ENCODE measurements around the gene WNT7B.

The WNT7B gene

DNA sequence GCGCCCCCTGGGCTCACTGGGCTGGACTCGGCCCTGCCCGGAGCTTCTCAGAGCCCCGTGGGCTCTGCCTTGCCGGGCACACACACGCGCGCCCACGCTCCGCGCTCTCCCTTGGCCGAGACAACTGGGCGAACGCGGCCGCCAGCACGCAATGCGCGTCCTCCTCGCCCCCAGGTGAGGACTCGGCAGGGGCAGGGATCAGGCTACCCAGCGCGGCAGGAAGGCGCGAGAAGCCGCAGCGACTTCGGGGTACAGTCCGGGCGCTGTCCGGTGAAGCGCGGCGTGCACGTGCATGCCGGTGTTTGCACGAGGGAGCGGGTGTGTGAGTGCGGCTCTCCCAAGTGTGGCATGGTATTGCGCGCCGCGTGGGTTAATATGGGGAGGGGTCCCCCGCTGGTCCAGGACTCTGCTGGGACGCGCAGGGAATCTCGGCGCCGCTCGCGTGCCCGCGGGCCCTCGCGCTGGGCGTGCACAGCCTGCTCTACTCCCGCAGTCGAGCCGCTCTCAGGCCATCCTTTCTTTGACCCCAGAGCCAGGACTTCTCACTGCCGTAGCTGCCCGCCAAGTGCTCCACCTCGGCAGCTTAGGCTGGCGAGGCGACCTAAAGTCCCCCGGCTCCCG lies 5.4 kb downstream of the WNT7B start:
- DNase-seq (ENCODE audit: low read depth in 2 of 2) = no peak

DNA sequence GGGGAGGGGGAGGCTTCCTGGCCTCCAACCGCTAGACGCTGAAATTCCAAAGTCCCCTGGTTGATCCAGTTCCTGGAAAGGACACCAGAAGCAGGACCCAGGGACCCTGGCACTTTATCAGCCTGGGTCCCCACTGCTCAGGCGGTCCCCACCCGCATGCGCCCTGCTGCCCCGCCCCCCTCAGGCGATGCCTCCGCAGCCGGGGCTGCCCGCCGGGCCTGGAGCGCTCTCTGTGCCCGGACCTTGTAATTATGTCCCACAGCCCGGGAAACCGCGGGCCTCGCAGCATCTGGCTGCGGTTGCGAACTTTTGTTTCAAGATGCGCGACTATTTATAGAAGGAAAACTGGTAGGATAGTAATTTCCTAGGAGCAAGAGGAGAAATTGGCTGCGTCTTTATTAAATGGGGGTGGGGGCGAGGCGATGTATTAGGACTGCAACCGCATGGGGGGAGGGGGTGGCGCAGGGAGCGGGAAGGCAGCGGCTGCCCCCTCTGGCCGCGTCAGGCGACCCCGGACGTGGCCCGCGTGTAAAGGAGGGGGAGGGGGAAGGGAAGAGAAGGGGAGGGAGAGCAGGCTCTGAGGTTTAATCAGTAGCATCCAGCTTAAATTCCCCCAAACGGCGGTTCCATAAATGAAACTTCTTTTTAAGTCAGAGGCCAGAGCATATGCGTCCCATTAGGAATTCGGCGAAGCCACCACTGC lies 6.1 kb downstream of the WNT7B start:
- no peak for DNase-seq (ENCODE audit: low read depth in 2 of 2)

DNA sequence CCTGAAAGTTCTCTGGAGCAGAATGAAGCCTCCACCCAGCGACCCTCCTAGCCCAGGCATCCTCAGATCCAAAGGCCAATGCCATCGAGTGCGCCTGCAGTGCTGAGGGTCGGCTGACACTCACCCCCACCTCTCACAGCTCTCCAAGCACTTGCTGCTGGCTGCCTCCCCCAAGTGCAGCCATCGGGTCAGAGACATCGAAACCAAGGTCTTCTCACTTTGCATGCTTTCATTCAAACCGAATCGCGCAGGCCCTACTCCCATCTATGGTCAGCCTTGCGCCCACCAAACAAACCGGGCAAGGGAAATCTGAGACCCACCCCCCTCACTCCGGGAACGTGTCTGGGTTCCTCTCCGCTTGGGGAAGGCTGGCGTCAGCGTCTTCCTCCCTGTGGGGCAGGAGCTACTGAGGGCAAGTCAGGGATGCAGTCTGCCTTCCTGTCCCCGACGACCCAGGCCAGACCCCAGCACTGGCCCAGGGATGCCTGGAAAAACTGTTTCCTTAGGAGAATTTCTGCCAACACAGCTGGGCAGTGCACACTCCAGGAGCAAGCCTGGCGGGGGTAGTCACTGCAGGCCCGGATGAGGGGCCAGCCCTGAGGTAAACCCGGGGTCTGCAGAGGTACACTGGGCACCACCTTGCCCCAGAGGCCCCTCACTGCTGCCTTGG lies 7.0 kb downstream of the WNT7B start:
- no peak for DNase-seq (ENCODE audit: low read depth in 2 of 2)

DNA sequence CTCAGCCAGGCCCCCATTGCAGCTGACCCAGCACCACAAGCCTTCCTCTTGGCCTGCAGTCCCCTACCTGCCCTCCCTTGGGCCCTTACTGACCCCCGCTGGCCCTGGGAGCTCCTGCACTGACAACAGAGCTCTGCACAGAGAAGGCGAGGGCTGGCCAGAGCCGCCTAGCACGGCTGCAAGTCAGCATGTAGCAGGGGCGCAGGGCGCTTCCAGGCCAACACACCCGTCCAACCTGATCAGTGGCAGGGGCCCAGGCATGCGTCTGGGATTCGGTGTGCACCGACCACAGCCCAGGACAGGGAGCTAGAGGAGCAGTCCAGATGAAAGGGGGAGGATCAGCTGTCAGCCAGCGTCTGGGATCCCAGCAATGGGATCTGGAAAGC lies 7.6 kb downstream of the WNT7B start:
- DNase-seq (ENCODE audit: low read depth in 2 of 2) = no peak

DNA sequence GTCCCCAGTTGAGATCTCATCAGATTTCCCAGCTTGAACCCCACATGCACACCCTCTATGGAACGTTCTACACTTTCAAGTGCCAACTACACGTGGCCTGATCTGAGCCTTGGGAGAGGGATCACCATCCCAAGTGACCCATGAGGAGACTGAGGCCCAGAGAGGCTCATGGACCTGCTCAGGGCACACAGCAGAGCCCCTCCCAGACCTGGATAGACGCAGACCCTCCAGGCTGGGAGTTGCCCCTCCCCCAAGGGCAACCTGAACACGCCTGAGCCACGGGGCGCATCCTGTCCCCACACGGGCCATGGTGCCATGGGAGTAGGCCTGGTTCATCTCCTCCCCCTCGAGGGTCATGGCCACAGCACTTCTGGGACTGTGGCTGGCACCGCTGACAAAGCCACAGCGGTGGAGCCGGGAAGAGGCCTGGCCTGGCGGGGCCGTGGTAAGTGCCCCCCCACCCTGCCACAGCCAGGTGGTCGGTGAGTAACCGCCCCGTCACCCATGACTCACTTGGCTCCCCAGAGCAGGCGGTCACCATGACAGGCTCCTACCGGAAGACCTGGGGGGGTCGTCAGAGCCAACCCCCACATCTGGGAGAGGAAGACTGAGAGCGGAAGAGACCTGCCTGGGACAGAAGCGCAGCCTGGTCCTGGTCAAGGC lies 8.1 kb downstream of the WNT7B start:
- no peak for DNase-seq (ENCODE audit: low read depth in 2 of 2)

DNA sequence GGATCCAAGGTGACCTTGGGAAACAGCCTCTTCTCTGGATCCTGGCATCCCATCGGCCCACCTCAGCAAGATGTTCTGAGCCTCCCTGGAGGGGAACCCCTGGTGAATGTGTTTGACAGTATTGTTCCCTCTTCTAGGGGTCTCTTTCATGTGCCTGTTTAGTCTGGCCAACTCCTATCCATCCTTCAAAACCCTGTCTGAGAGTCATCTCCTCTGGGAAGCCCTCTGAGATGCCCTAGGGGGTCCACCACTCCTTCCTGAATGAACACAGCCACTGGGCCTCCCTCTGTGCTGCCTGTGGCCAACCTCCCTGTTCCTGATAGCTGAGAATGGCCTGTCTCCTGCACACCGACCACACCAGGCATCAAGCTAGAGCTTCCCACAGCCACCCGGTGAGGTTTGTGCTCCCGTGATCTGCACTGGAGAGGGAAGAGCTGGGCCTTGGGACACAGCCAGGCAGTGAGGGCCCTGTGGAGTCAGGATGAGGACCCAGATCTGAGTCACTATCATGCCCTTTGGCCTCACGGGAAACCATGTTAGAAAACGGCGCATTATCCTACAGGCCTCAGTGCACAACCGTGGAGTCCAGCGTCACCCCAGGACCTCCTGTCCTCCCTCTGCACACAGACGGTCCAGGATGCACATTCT lies 8.8 kb downstream of the WNT7B start:
- no peak for DNase-seq (ENCODE audit: low read depth in 2 of 2)

DNA sequence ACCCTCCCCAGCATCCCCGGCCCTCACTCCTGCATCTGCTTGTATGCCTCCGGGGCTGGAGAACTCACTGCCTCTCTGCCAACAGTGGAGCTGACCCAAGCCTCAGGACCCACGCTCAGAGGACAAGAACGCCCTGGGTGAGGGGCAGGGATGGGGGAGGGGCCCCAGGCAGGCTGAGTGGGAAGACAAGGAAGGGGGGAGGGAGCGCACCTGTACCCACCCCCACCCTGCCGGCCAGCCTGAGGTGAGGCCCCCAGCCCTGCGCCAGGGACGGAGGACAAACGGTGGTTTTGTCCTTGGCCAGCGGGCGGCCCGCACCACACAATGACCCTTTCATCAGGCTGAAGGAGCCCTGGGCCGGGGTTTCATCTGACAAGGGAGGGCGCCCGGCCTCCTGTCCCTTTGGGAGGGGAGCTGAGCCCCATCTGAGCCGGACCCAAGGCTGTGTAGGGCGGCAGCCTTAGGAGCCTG lies 10.0 kb downstream of the WNT7B start:
- no peak for DNase-seq (ENCODE audit: low read depth in 2 of 2)

DNA sequence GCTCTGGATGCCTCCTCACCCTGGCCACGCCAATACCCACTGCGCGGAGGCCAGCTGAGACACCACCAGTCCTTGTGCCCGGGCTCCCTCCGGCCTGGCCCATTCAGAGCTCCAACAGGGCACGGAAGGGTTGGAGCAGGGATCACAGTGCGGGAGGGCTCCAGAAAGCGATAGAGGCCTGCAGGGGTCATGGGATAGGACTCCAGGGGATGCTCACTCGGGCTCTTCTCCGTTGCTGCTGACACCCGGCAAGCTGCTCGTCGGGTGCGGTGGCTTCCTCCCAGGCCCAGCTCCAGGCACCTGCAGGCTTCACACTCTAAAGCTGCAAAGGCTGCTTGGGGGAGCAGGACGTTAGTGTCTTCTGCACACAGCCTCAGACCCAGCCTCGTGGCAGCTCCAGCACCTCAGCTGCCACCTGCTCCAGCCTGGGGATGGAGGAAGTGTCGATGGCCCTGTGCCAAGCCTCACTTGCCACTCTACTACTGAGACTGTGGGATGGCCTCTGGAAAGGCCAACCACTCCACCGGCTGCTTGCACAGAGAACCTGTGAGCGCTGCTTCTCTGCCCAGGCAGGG lies 10.6 kb downstream of the WNT7B start:
- no peak for DNase-seq (ENCODE audit: low read depth in 2 of 2)

DNA sequence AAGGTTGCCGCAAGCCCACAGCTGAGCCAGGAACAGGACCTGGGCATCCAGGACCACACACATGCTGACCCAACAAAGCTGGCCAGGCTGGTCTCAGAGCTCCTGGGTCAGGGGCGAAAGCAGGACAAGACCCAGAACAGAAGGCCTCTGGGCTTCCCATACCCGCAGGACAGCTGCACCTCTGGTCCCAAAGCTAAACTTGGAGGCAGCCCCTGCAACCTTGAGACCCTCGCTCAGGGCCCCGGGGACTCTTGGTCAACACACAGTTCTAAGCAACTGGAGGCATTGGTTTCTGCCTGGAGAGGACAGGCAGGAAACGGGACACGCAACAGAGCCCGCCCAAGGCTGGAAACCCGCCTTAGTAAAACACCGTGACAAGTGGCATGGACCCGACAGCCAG lies 11.4 kb downstream of the WNT7B start:
- DNase-seq (ENCODE audit: low read depth in 2 of 2) = no peak

DNA sequence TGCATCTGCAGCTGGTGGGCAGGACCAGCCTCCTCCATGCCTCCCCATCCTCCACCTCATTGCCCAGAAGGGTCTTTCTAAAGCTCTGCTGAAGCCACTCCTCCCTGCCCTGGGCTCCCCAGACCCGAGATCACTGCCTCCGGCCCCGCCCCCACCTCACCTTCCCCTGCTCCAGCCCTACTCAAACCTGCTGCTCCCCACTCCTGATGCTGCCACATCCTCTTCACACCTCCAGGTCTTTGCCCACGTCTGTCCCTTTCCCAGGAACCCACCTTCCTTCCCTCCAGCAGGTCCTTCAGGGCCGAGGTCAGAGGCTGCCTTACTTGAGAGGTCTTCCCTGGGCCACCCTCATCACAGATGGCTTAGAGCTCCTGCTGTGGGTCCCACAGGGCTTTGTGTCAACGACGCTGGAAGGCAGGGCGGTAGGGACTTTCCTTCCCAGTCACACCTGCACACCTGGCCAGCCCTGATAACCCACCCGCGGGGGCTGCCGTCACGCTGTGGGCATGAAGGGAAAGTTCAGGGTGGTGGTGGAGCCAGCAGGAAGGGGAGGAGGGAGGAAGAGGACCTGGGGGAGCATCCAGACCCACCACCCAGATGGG lies 11.9 kb downstream of the WNT7B start:
- DNase-seq (ENCODE audit: low read depth in 2 of 2) = no peak

DNA sequence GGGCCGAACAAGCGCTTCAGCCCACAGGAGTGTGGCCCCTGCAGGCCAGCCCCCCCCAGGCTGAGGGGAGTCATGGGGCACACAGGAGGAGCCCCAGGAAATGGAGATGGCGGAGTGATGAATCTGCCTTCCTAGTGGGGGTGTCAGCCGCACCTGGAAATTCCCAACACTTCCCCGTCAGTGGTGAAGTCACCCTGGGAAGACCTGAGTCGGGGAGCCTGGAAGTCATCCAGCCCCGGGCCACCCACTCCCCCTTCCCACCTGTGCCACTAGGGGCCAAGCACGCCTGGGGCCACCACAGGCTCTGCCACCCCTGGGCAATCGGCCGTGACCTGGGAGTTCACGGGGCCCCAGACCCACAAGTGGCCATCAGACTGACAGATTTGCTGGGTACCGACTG lies 12.6 kb downstream of the WNT7B start:
- DNase-seq (ENCODE audit: low read depth in 2 of 2) = no peak

DNA sequence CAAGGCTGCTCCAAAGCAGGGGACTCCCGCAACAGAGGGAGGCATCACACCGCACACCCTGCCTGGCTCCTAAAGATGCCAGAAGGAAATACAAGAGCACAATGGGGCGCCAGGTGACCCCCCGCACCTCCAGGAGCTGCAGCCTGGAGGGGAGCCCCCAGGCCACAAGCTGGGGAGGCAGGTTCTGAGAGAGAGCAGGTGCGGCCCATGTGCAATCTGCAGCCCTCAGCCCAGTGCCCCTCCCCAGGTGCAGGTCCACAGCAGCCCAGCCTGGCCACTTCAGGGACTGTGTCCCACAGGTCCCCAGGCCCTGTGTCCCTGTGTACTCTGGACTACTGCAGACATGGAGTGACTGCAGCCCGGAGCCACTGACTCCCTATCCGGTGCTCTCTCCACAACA lies 13.1 kb downstream of the WNT7B start:
- no peak for DNase-seq (ENCODE audit: low read depth in 2 of 2)

DNA sequence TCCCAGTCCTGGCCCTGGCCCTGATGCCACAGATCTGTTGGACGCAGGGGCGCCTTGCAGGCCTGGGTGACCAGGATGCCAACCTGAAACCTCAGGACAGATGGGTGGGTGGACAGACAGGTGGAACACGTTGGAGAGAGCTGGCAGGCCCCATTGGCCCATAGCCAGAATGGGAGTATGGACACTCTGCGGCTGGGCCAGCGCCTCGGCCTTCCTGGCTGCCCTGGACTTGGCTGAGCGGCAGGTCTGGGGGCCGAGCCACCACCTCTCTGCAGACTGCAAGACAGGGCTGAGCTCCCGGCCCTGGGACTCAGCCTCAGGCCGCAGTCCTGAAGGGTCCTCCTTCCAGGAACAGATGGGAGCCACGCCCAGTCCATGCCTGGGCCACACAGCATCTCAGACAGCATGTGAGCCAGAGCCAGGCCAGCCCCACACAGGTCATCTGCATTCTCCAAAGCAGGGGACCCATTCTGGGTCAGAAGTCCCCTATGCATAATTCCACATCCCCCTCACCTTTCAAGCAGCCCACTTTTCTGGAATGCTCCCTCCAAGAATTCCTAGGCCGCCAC lies 14.1 kb downstream of the WNT7B start:
- no peak for DNase-seq (ENCODE audit: low read depth in 2 of 2)

DNA sequence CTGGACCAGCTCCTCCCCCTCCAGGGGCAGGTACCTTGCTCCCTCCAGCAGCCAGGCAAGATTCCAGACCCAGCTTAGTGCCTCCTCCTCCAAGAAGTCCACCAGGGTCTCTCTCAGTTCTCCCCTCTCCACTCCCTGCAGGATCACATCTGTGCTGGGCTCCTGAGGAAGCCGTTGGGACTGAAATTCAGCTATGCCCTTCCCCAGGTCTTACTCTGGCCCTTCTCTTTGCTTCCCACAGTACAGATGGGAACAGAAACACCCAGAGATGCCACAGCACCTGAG lies 14.6 kb downstream of the WNT7B start:
- DNase-seq (ENCODE audit: low read depth in 2 of 2) = no peak

DNA sequence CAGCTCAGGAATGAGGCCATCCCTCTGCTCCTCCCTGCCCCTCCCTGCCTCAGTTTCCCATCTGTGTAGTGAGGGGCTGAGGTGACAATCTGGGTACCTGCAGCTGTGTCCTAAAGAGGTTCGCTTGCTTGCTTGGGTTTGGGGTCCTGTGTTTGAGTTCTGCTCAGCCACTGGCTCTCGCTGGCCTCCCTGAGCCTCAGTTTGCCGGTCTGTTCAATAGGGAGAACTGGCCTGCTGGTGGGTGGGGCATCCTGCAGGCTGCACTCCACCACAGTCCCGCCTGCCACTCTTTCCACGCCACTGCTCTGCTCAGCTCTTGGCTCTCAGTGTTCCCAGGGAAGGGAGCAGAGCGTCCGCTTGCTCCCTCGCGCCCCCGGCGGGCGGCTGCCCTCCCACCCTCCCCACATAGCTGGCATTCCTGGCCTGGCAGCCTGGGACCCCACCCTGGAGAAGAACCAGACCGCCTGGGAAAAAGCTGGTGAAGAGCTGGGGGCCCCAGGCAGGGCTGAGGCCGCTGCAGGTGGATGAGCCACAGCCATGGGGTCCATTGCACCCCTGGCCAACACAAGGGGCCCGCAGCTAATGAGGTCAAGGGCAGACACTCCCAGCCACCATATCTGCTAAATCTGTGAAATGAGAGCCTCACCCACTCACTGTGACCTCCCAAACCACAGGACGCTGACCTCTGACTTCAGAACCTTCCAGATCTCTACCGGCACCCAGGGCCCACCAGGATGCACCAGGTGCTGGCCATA lies 15.1 kb downstream of the WNT7B start:
- no peak for DNase-seq (ENCODE audit: low read depth in 2 of 2)

DNA sequence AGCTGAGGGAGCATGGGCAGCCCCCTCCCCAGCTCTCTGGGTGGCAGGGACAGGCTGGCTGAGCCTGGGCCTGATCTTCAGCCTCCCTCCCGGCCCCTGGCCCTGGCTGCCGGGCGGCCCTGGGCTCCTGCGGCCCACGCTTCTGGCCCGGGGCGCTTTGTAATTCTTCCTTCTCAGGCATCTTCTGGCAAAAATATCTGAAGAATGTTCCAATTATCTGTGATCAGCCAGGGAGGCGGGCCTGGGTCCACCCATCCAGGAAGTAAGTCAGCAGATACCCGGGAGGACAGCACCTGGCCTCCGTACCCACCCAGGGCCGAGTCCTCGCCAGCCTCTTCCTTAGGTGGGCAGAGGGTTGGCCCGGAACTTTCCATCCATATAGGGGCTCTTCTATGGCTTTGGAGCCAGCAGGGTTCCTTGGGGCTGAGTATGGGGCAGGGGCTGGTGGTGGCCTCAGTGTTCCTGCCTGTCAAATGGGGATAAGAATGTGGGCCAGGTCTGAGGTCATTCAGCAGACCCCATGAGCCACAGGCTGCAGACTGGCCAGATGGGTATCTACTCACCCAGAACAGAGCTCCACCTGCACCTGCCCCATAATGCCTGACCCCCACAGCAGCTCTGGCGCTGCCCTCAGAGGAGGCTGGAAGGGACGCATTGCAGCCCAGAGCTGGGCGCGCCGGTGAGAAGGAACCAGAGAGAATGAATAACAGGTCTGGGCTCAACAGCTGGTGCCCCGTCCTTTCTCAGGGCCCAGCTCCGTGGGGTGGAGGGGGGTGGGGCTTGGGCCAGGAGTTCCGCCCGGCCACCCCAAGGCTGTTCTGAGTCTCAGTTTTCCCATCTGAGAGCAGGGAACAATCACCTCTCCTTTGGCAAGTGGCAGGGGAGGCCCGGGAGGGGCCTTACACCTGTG lies 16.2 kb downstream of the WNT7B start:
- DNase-seq (ENCODE audit: low read depth in 2 of 2) = no peak

DNA sequence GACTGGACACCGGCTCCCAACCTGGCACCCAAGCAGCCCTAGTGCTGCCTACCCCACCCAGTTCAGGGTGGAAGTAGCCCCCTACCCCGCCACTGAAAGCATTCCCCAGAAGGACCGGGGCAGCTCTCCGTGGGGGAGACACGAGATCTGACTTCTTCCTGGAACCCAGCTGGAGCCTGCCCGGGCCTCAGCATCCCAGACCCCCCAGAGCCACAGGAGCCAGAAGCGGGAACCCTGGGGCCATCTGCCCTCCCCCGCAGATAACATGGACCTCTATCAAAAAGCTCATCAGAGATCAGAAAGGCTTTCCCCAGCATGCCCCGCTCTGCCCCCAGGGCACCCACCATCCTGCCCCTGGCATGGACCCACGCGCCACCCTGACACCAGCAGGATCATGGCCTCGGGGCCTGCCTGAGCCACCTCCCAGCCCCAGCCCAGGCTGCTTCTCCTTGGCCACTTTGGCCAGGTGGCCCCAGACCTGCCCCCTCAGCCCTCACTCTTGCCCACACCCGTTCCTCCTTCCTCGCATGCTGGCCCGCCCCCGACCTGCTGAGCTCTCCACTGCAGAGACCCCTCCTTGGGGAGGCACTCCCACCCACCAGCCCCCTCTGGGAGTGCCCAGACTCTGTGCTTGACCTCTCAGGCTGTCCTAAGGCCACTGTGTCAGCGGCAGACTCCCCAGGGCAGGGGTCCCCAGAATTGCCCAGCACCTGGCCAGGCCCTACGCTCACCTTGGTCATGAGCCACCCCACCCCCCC lies 17.1 kb downstream of the WNT7B start:
- no peak for DNase-seq (ENCODE audit: low read depth in 2 of 2)

DNA sequence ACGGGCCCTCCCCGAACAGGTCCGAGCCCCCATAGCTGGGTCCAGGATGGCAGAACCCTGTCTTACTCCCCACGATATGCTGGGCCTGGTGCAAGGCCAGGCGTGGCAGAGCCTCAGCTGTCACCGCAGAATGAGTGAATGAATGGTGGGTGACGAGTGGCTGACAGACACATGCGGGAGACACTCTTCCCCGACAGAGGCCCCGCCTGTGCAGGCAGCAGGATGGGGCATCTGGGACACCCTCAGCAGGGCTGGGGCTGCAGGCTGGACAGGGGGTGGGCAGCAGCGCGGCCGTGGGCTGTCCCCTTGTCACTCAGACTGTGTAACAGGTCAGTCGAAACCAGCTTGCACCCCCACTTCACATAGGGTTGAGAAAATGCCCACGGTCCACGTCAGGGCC lies 18.0 kb downstream of the WNT7B start:
- DNase-seq (ENCODE audit: low read depth in 2 of 2) = no peak

DNA sequence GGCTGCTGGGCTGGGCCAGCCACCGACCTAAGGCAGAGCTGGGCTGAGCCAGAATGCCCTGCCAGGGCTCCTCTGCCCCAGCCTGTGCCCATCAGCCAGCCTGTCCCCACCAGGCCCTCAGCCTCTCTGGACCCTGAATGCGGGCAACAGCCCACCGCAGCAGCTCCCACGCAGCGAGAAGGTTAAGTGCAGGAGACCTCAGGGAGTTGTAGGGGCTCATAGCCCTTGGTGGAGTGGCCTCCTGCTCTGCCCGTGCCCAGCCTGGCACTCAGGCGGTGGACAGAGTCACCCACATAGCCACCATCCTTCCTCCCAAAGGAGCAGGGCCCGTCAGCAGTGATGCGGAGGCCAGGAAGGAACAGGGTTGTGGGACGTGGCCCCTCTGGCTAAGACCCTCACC lies 19.1 kb downstream of the WNT7B start:
- no peak for DNase-seq (ENCODE audit: low read depth in 2 of 2)
